CD4-positive, alpha-beta T cell treated with Interleukin-21 for 1 hour (primary cell): ENCODE results near the gene UVRAG.
"Not testable (repeated sequence)": the region's sequence is repeated elsewhere in the genome, so short reads cannot be mapped to it uniquely, and the experiment has no call there.

Experiments
- DNase-seq: peaks from one replicate; pipeline ENCODE4 v3.0.0-alpha.2; 2020

The UVRAG gene

GRCh38 chr11:75850787-75851186, 35.8 kb downstream of the UVRAG start:
- no peak for DNase-seq

GRCh38 chr11:75851203-75851602, 36.2 kb downstream of the UVRAG start:
- no peak for DNase-seq

- no peak for DNase-seq
These were observed 37.5 kb downstream of the UVRAG start for GRCh38 chr11:75852406-75853017.

- not testable (repeated sequence) for DNase-seq
These were observed 38.6 kb downstream of the UVRAG start for GRCh38 chr11:75853563-75853962.

GRCh38 chr11:75853971-75854370, 39.0 kb downstream of the UVRAG start:
- no peak for DNase-seq

GRCh38 chr11:75855206-75855605, 40.2 kb downstream of the UVRAG start:
- DNase-seq: no peak

- DNase-seq: no peak
These were observed 41.9 kb downstream of the UVRAG start for GRCh38 chr11:75856912-75857311.

- DNase-seq: no peak
These were observed 43.0 kb downstream of the UVRAG start for GRCh38 chr11:75858042-75858441.

GRCh38 chr11:75858613-75859012, 43.6 kb downstream of the UVRAG start:
- DNase-seq: no peak

GRCh38 chr11:75859614-75860013, 44.6 kb downstream of the UVRAG start:
- DNase-seq: no peak

GRCh38 chr11:75862437-75862836, 47.4 kb downstream of the UVRAG start:
- no peak for DNase-seq

- peak; percentile 64 for DNase-seq
These were observed 52.9 kb downstream of the UVRAG start for GRCh38 chr11:75867778-75868374.

- no peak for DNase-seq
These were observed 54.0 kb downstream of the UVRAG start for GRCh38 chr11:75868990-75869389.

- no peak for DNase-seq
These were observed 54.8 kb downstream of the UVRAG start for GRCh38 chr11:75869661-75870455.

- DNase-seq: no peak
These were observed 57.9 kb downstream of the UVRAG start for GRCh38 chr11:75872887-75873416.

- no peak for DNase-seq
These were observed 58.6 kb downstream of the UVRAG start for GRCh38 chr11:75873417-75874221.

GRCh38 chr11:75874684-75875341, 59.8 kb downstream of the UVRAG start:
- no peak for DNase-seq

GRCh38 chr11:75877327-75877726, 62.3 kb downstream of the UVRAG start:
- DNase-seq: not testable (repeated sequence)

GRCh38 chr11:75877931-75878330, 62.9 kb downstream of the UVRAG start:
- DNase-seq: not testable (repeated sequence)

- DNase-seq: no peak
These were observed 63.9 kb downstream of the UVRAG start for GRCh38 chr11:75878933-75879332.

- no peak for DNase-seq
These were observed 64.7 kb downstream of the UVRAG start for GRCh38 chr11:75879737-75880136.

- not testable (repeated sequence) for DNase-seq
These were observed 65.3 kb downstream of the UVRAG start for GRCh38 chr11:75880343-75880742.
